HepG2 (cell line): ENCODE results near the gene SPTBN4. TPM values are rescaled to one million over a fixed set of nuclear protein-coding genes. Genes with fewer than 3 reads are reported as not detected.

Source experiments
- ATRX ChIP-seq: sonication (generic); formaldehyde crosslinking; IDR thresholded peaks from 2 replicates; pipeline ENCODE4 v1.4.0; 2020; ENCODE audit warnings: missing genetic modification reagents, borderline replicate concordance
- BORCS8-MEF2B ChIP-seq: sonication (generic); formaldehyde crosslinking; IDR thresholded peaks from 2 replicates; pipeline ENCODE4 v1.8.0; 2022; ENCODE audit warnings: mild to moderate bottlenecking, missing genetic modification reagents
- DRAP1 ChIP-seq: IDR thresholded peaks from 2 replicates; pipeline ENCODE4 v1.6.1; 2016; ENCODE audit warnings: missing genetic modification reagents, missing compliant biosample characterization
- FOXK2 ChIP-seq: fragments of 450-650 bp; IDR thresholded peaks from 2 replicates; pipeline ENCODE4 v1.6.1; 2016
- HNF1B ChIP-seq: sonication (generic); formaldehyde crosslinking; IDR thresholded peaks from 2 replicates; pipeline ENCODE4 v1.5.1; 2020; ENCODE audit warnings: mild to moderate bottlenecking, moderate library complexity, missing genetic modification reagents
- IKZF5 ChIP-seq: IDR thresholded peaks from 2 replicates; pipeline ENCODE4 v1.6.1; 2018; ENCODE audit warnings: missing genetic modification reagents, mild to moderate bottlenecking, missing compliant biosample characterization
- NCOA2 ChIP-seq: sonication (generic); formaldehyde crosslinking; IDR thresholded peaks from 2 replicates; pipeline ENCODE4 v1.8.0; 2022; ENCODE audit warnings: inconsistent platforms
- RBAK ChIP-seq: sonication (generic); formaldehyde crosslinking; IDR thresholded peaks from 2 replicates; pipeline ENCODE4 v1.5.1; 2020; ENCODE audit warnings: mild to moderate bottlenecking, missing genetic modification reagents
- SMAD3 ChIP-seq: sonication (generic); formaldehyde crosslinking; IDR thresholded peaks from 2 replicates; pipeline ENCODE4 v1.4.0; 2020; ENCODE audit warnings: missing genetic modification reagents
- SMAD9 ChIP-seq: sonication (generic); formaldehyde crosslinking; IDR thresholded peaks from 2 replicates; pipeline ENCODE4 v1.5.1; 2020; ENCODE audit warnings: mild to moderate bottlenecking, missing genetic modification reagents
- SP2 ChIP-seq: sonication (generic); formaldehyde crosslinking; IDR thresholded peaks from 2 replicates; pipeline ENCODE4 v1.5.1; 2020; ENCODE audit warnings: mild to moderate bottlenecking, missing genetic modification reagents
- ZBTB21 ChIP-seq: sonication (generic); formaldehyde crosslinking; IDR thresholded peaks from 2 replicates; pipeline ENCODE4 v1.4.0; 2020; ENCODE audit warnings: missing genetic modification reagents
- ZBTB33 ChIP-seq: sonication (generic); formaldehyde crosslinking; IDR thresholded peaks from 2 replicates; pipeline ENCODE4 v1.4.0; 2020; ENCODE audit warnings: missing genetic modification reagents
- ZBTB8A ChIP-seq: sonication (generic); formaldehyde crosslinking; IDR thresholded peaks from 2 replicates; pipeline ENCODE4 v1.4.0; 2020; ENCODE audit warnings: mild to moderate bottlenecking, low read depth, missing genetic modification reagents, borderline replicate concordance
- ZMAT3 ChIP-seq: sonication (generic); formaldehyde crosslinking; conservative IDR thresholded peaks from 2 replicates; pipeline ENCODE4 v1.7.0; 2021; ENCODE audit warnings: missing genetic modification reagents
- ZNF512 ChIP-seq: sonication (generic); formaldehyde crosslinking; IDR thresholded peaks from 2 replicates; pipeline ENCODE4 v1.4.0; 2020; ENCODE audit warnings: mild to moderate bottlenecking, missing genetic modification reagents
- ZNF530 ChIP-seq: sonication (generic); formaldehyde crosslinking; IDR thresholded peaks from 2 replicates; pipeline ENCODE4 v1.5.0; 2020; ENCODE audit warnings: low read depth, mild to moderate bottlenecking, missing genetic modification reagents
- ZNF678 ChIP-seq: sonication (generic); formaldehyde crosslinking; IDR thresholded peaks from 2 replicates; pipeline ENCODE4 v1.4.0; 2020; ENCODE audit warnings: mild to moderate bottlenecking, missing genetic modification reagents
- ZNF704 ChIP-seq: sonication (generic); formaldehyde crosslinking; IDR thresholded peaks from 2 replicates; pipeline ENCODE4 v1.8.1; 2023; ENCODE audit warnings: mild to moderate bottlenecking, inconsistent platforms, moderate library complexity, missing genetic modification reagents, borderline replicate concordance
- ZNF776 ChIP-seq: sonication (generic); formaldehyde crosslinking; IDR thresholded peaks from 2 replicates; pipeline ENCODE4 v1.4.0; 2020; ENCODE audit warnings: mild to moderate bottlenecking, missing genetic modification reagents
- ZNF850 ChIP-seq: sonication (generic); formaldehyde crosslinking; conservative IDR thresholded peaks from 2 replicates; pipeline ENCODE4 v1.9.0; 2021; ENCODE audit warnings: mild to moderate bottlenecking, missing genetic modification reagents
- polyA plus RNA-seq, 8 experiments: library from polyadenylated mRNA; depleted of rRNA in 3 of 8; stranded (reverse) in 7 of 8; unstranded in 1 of 8; fragments of >200 nt; fragmentation: Illumina TruSeq in 4 of 8; extraction: Trizol in 4 of 8; gene quantifications; 2 replicates each; pipeline versions ENCODE4 v1.2.1 to v1.2.3, GENCODE V29; 2011 to 2016; ENCODE audit warnings: low read depth in 4 of 8, missing spikeins in 1 of 8, mixed read lengths in 1 of 8; ENCODE audit not compliant: insufficient read depth in 1 of 8
- total RNA-seq, 5 experiments: library from RNA; depleted of rRNA; stranded (reverse); fragments of >200 nt; fragmentation: Illumina TruSeq; extraction: Trizol; gene quantifications; 2 replicates each; pipeline ENCODE4 v1.2.3, GENCODE V29; 2016; ENCODE audit warnings: low read depth in 1 of 5

Gene SPTBN4
- total and polyA plus RNA-seq, 2 of the 13 experiments (the other 11 are each of a cell fraction or from before 2014, with no cell fraction given), result 0.11 TPM

GRCh38 chr19:40420766-40421765, 45.7 kb upstream of the SPTBN4 start (continued):
- TF ChIP-seq ZBTB33 (CRISPR knock-in tag) (peak; percentile 36; the same call in 1 of the 2 replicates), ZBTB21 (CRISPR knock-in tag) (no peak), HNF1B (CRISPR knock-in tag) (peak; percentile 49; the same call in 1 of the 2 replicates), ZNF678 (no peak), SMAD9 (no peak), IKZF5 (peak; percentile 76), ZMAT3 (CRISPR knock-in tag) (0 out of 2 replicates have a peak, but pooled peaks have one; percentile 18), BORCS8-MEF2B (CRISPR knock-in tag) (no peak; the same call in 1 of the 2 replicates), ZNF704 (CRISPR knock-in tag) (no peak), ZNF776 (peak; percentile 79; the same call in 1 of the 2 replicates), ATRX (no peak), ZNF530 (CRISPR knock-in tag) (no peak), SP2 (no peak), DRAP1 (CRISPR knock-in tag) (peak; percentile 47), ZNF850 (CRISPR knock-in tag) (peak; percentile 21; the same call in 1 of the 2 replicates), SMAD3 (0 out of 2 replicates have a peak, but pooled peaks have one; percentile 52), RBAK (CRISPR knock-in tag) (no peak), ZBTB8A (CRISPR knock-in tag) (no peak), ZNF512 (CRISPR knock-in tag) (no peak), NCOA2 (no peak; the same call in 1 of the 2 replicates), FOXK2 (no peak)
